ENCODE results near the gene ANO5. TPM values are rescaled to one million over a fixed set of nuclear protein-coding genes. Genes with fewer than 3 reads are reported as not detected.

The ANO5 gene
- total and polyA plus RNA-seq, 2 of the 4 experiments (the other 2 are of a cell fraction), result not detected

DNA sequence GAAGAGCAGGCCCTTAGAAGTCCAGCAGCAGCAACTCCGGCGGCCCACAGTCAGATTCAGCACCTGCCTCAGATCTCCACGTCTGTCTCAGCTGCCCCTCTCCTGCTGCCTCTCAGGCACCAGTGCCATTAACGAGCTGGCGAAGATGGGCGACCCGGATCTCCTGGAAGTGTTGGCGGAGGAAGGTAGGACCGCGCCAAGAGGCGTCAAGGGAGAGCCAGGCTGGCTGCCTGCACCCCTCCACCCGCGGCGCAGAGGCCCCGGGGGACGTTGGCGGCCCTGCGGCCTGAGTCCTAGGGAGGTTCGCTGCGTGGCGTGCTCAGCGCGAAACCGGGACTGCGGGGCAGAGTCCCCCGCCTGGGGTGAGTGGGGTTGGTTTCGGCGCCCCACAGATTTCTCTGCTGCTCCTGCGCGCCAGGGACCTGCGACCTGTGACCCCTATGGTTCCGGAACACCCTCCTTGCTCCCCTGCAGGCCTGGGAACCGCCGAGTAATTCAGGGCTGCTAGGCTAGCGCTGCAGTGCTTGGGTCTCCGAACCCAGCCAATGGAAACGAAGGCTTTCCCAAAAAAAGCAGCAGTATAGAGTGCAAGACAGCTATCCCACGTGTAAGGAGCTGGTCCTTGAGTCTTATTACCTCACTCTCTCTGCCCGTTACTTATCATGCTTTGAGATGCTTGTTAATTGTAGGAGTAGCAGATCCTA, 615 bp downstream of the ANO5 start:
- TF ChIP-seq, protein P1, sequence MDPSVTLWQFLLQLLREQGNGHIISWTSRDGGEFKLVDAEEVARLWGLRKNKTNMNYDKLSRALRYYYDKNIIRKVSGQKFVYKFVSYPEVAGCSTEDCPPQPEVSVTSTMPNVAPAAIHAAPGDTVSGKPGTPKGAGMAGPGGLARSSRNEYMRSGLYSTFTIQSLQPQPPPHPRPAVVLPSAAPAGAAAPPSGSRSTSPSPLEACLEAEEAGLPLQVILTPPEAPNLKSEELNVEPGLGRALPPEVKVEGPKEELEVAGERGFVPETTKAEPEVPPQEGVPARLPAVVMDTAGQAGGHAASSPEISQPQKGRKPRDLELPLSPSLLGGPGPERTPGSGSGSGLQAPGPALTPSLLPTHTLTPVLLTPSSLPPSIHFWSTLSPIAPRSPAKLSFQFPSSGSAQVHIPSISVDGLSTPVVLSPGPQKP (IDR thresholded peaks at IDR 0.05; ENCODE audit: borderline replicate concordance, low read depth, low read length), result no peak
- TF ChIP-seq CEBPB (IDR thresholded peaks at IDR 0.05; ENCODE audit: low read depth, low read length) (no peak), RCOR1 (IDR thresholded peaks at IDR 0.05; ENCODE audit: insufficient replicate concordance, low read length) (no peak), RAD21 (IDR thresholded peaks at IDR 0.05; ENCODE audit: low read length) (no peak), NFE2L2 (IDR thresholded peaks at IDR 0.05; ENCODE audit: low read depth, low read length) (no peak), SMC3 (IDR thresholded peaks at IDR 0.05; ENCODE audit: low read depth, low read length) (no peak), FOS (IDR thresholded peaks at IDR 0.05; ENCODE audit: low read depth, low read length) (no peak)
- TF ChIP-seq, protein P2, sequence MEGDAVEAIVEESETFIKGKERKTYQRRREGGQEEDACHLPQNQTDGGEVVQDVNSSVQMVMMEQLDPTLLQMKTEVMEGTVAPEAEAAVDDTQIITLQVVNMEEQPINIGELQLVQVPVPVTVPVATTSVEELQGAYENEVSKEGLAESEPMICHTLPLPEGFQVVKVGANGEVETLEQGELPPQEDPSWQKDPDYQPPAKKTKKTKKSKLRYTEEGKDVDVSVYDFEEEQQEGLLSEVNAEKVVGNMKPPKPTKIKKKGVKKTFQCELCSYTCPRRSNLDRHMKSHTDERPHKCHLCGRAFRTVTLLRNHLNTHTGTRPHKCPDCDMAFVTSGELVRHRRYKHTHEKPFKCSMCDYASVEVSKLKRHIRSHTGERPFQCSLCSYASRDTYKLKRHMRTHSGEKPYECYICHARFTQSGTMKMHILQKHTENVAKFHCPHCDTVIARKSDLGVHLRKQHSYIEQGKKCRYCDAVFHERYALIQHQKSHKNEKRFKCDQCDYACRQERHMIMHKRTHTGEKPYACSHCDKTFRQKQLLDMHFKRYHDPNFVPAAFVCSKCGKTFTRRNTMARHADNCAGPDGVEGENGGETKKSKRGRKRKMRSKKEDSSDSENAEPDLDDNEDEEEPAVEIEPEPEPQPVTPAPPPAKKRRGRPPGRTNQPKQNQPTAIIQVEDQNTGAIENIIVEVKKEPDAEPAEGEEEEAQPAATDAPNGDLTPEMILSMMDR (conservative IDR thresholded peaks at IDR 0.05; ENCODE audit: low read depth, low read length), result no peak
- TF ChIP-seq, protein P3, sequence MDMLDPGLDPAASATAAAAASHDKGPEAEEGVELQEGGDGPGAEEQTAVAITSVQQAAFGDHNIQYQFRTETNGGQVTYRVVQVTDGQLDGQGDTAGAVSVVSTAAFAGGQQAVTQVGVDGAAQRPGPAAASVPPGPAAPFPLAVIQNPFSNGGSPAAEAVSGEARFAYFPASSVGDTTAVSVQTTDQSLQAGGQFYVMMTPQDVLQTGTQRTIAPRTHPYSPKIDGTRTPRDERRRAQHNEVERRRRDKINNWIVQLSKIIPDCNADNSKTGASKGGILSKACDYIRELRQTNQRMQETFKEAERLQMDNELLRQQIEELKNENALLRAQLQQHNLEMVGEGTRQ (IDR thresholded peaks at IDR 0.05; ENCODE audit: low read depth, low read length), result no peak
- BruUV-seq (replicated peaks), result no TSS peak
- in situ Hi-C loops (cut with MboI; ENCODE audit: low sequenced_read_pairs) (no loop called here), intact Hi-C loops (cut with micrococcal nuclease) (no loop called here), dilution Hi-C loops (cut with HindIII; ENCODE audit: low sequenced_read_pairs, unreplicated experiment) (no loop called here)
- Histone ChIP-seq H2AK9ac (replicated peaks; ENCODE audit: low read depth, low read length, poor library complexity) (no peak overlapping the region), H4K91ac (ENCODE audit: insufficient read depth, low read depth, low read length) (no peak overlapping the region), H3K4me1 (ENCODE audit: control insufficient read depth, insufficient read depth, low read length) (no peaks in the 10 kb centered on the region), H3K27me3 (ENCODE audit: control insufficient read depth, insufficient read depth, low read length) (no peaks in the 10 kb centered on the region; the same call in 1 of the 2 replicates), H2AK5ac (ENCODE audit: low read depth, low read length) (no peak overlapping the region), H3K9ac (ENCODE audit: low read depth, low read length) (no peak overlapping the region), H3K36me3 (ENCODE audit: control insufficient read depth, insufficient read depth, low read length) (no peaks in the 10 kb centered on the region), H3K18ac (ENCODE audit: low read depth, low read length) (no peak overlapping the region), H3K4ac (ENCODE audit: low read depth, low read length) (no peak overlapping the region), H3K23ac (ENCODE audit: low read depth, low read length) (no peak overlapping the region), H3K9me3 (ENCODE audit: control insufficient read depth, insufficient read depth, low read length) (no peaks in the 10 kb centered on the region; the same call in 1 of the 2 replicates), H4K8ac (ENCODE audit: low read depth in 2 of 2, low read length in 2 of 2) (no peak overlapping the region), H3K79me1 (ENCODE audit: low read depth in 1 of 2, low read length in 2 of 2) (no peaks in the 10 kb centered on the region), H4K20me1 (ENCODE audit: insufficient read depth, low read length) (no peaks in the 10 kb centered on the region), H2BK20ac (ENCODE audit: low read depth, low read length) (no peak overlapping the region), H2BK15ac (ENCODE audit: low read depth, low read length) (no peak overlapping the region), H3K56ac (ENCODE audit: extremely low read depth, insufficient read depth, low read length) (no peak overlapping the region), H3K9me1 (ENCODE audit: insufficient read depth, low read length) (no peaks in the 10 kb centered on the region), H3K14ac (replicated peaks; ENCODE audit: low read depth, low read length) (no peak overlapping the region), H3K27ac (ENCODE audit: insufficient read depth, low read length) (no peak overlapping the region), H2AFZ (replicated peaks; ENCODE audit: low read length, poor library complexity) (peak overlapping the region; percentile 43), H3K4me2 (ENCODE audit: low read depth, low read length) (no peak overlapping the region; the same call in 1 of the 2 replicates), H3K4me3 (ENCODE audit: insufficient read depth, low read depth, low read length) (no peak overlapping the region), H2BK5ac (ENCODE audit: low read depth, low read length, poor library complexity, severe bottlenecking) (no peak overlapping the region), H2BK120ac (ENCODE audit: low read depth, low read length) (no peak overlapping the region), H4K5ac (ENCODE audit: low read depth, low read length) (no peak overlapping the region)
- ATAC-seq (ENCODE audit: low read depth), result no peak
- ChIA-PET CTCF (no interaction called here), POLR2A (ENCODE audit: unreplicated experiment) (no interaction called here)
- no peak for DNase-seq
- WGBS, 2 experiments (ENCODE audit: extremely low coverage in 2 of 2, insufficient read length in 1 of 2), result 13% methylated on average over 3 of the region's 39 CpGs; no CpG with 5 or more reads in 1 of the 2 experiments

Data from IMR-90 (cell line).